Smooth muscle cell (in vitro differentiated cells): Measurements from ENCODE around the gene PGBD5. TPM values are rescaled to one million over a fixed set of nuclear protein-coding genes. Genes with fewer than 3 reads are reported as not detected.

Experiments
- DNase-seq: peaks from one replicate; lab custom pipeline; 2025; ENCODE audit not compliant: unreplicated experiment; lab: John Stamatoyannopoulos, UW
- H2AFZ ChIP-seq: fragments of 200-600 bp; sonication (generic); 2 replicates; pipeline ENCODE4 v1.6.0; 2016; ENCODE audit warnings: antibody characterized with exemption, low read depth, mild to moderate bottlenecking
- H3F3A ChIP-seq: fragments of 200-600 bp; sonication (generic); 2 replicates; pipeline ENCODE4 v1.6.0; 2017; ENCODE audit warnings: antibody characterized with exemption, low read depth
- H3K27ac ChIP-seq: fragments of 200-600 bp; sonication (generic); 2 replicates; pipeline ENCODE4 v1.5.1; 2016; ENCODE audit warnings: low read depth, mild to moderate bottlenecking
- H3K27me3 ChIP-seq: fragments of 200-600 bp; sonication (generic); 2 replicates; pipeline ENCODE4 v1.6.1; 2016; ENCODE audit warnings: low read depth, mild to moderate bottlenecking
- H3K36me3 ChIP-seq: fragments of 200-600 bp; sonication (generic); 2 replicates; pipeline ENCODE4 v1.5.1; 2016; ENCODE audit warnings: low read depth
- H3K4me1 ChIP-seq: fragments of 200-600 bp; sonication (generic); 2 replicates; pipeline ENCODE4 v1.5.1; 2016; ENCODE audit warnings: low read depth
- H3K4me2 ChIP-seq: fragments of 200-600 bp; sonication (generic); 2 replicates; pipeline ENCODE4 v1.6.0; 2016; ENCODE audit warnings: mild to moderate bottlenecking
- H3K4me3 ChIP-seq: fragments of 200-600 bp; sonication (generic); 2 replicates; pipeline ENCODE4 v1.5.1; 2016; ENCODE audit warnings: mild to moderate bottlenecking
- H3K79me2 ChIP-seq: fragments of 200-600 bp; sonication (generic); 2 replicates; pipeline ENCODE4 v1.6.0; 2016; ENCODE audit warnings: low read depth, mild to moderate bottlenecking
- H3K9ac ChIP-seq: fragments of 200-600 bp; sonication (generic); 2 replicates; pipeline ENCODE4 v1.6.0; 2016; ENCODE audit warnings: low read depth
- H3K9me3 ChIP-seq: fragments of 200-600 bp; sonication (generic); replicated peaks from 2 replicates; pipeline ENCODE4 v1.5.1; 2016; ENCODE audit warnings: low read depth
- H4K20me1 ChIP-seq: fragments of 200-600 bp; sonication (generic); 2 replicates; pipeline ENCODE4 v1.6.0; 2016; ENCODE audit warnings: low read depth
- CTCF ChIP-seq: fragments of 200-600 bp; sonication (generic); IDR thresholded peaks from 2 replicates; pipeline ENCODE4 v1.5.1; 2017; ENCODE audit warnings: borderline replicate concordance, mild to moderate bottlenecking, antibody characterized with exemption; ENCODE audit not compliant: insufficient read depth, poor library complexity, severe bottlenecking
- WGBS: methylation state at CpG from one replicate; pipeline ENCODE4 v1.1.7; 2016; ENCODE audit warnings: low lambda C conversion rate; 5-methylcytosine and 5-hydroxymethylcytosine counted together
- polyA plus RNA-seq: library from polyadenylated mRNA; unstranded; fragments of >200 nt; fragmentation: Nextera tagmentation; extraction: Ambion mirVana; gene quantifications from 2 replicates; pipeline ENCODE4 v1.2.1, GENCODE V29; 2016
- total RNA-seq: library from RNA; depleted of rRNA; stranded (reverse); fragments of >200 nt; gene quantifications from 2 replicates; pipeline ENCODE4 v1.2.3, GENCODE V29; 2014

The PGBD5 gene
- total and polyA plus RNA-seq, 2 experiments from 2014 or later: 0.83 to 0.94 TPM

GRCh38 chr1:230273141-230273710, 152.9 kb downstream of the PGBD5 start:
- H3K79me2 ChIP-seq: no peaks in the 10 kb centered on the region
- no peaks in the 10 kb centered on the region for H3F3A ChIP-seq
- H3K4me2 ChIP-seq: no peak overlapping the region
- no peak overlapping the region for H3K9ac ChIP-seq
- 98% methylated on average over 7 of the region's 7 CpGs for WGBS
- H3K27ac ChIP-seq: no peak overlapping the region
- no peak for TF ChIP-seq CTCF
- no peaks in the 10 kb centered on the region for H3K9me3 ChIP-seq
- no peaks in the 10 kb centered on the region for H3K27me3 ChIP-seq
- peaks cover 7% of the 10 kb centered on the region for H3K36me3 ChIP-seq
- DNase-seq: no peak
- H2AFZ ChIP-seq: no peak overlapping the region
- H4K20me1 ChIP-seq: peaks cover 25% of the 10 kb centered on the region
- no peak overlapping the region for H3K4me3 ChIP-seq
- H3K4me1 ChIP-seq: peaks cover 12% of the 10 kb centered on the region

GRCh38 chr1:230272557-230272956, 153.6 kb downstream of the PGBD5 start:
- Histone ChIP-seq H3K79me2 (no peaks in the 10 kb centered on the region), H3K27me3 (no peaks in the 10 kb centered on the region), H3K4me1 (peaks cover 7% of the 10 kb centered on the region), H3K4me3 (no peak overlapping the region), H3K4me2 (no peak overlapping the region), H3F3A (no peaks in the 10 kb centered on the region), H2AFZ (no peak overlapping the region), H3K36me3 (peaks cover 7% of the 10 kb centered on the region), H4K20me1 (peaks cover 21% of the 10 kb centered on the region), H3K9me3 (no peaks in the 10 kb centered on the region), H3K27ac (no peak overlapping the region), H3K9ac (no peak overlapping the region)
- no peak for TF ChIP-seq CTCF
- WGBS: 95% methylated on average over 9 of the region's 9 CpGs
- DNase-seq: no peak

- peaks cover 16% of the 10 kb centered on the region for H4K20me1 ChIP-seq
- no peaks in the 10 kb centered on the region for H3K79me2 ChIP-seq
- no peak overlapping the region for H3K27ac ChIP-seq
- no peaks in the 10 kb centered on the region for H3F3A ChIP-seq
- no peak overlapping the region for H3K9ac ChIP-seq
- H3K9me3 ChIP-seq: no peaks in the 10 kb centered on the region
- H3K4me1 ChIP-seq: peaks cover under 1% of the 10 kb centered on the region
- peaks cover 7% of the 10 kb centered on the region for H3K36me3 ChIP-seq
- 93% methylated on average over 20 of the region's 20 CpGs for WGBS
- no peak for DNase-seq
- no peaks in the 10 kb centered on the region for H3K27me3 ChIP-seq
- TF ChIP-seq CTCF: no peak
- no peak overlapping the region for H3K4me3 ChIP-seq
- H2AFZ ChIP-seq: no peak overlapping the region
- no peak overlapping the region for H3K4me2 ChIP-seq
Measured at GRCh38 chr1:230271300-230272035, 154.7 kb downstream of the PGBD5 start.
